ENCODE results near the gene UHRF2. TPM values are rescaled to one million over a fixed set of nuclear protein-coding genes. Genes with fewer than 3 reads are reported as not detected.

Gene UHRF2
- total RNA-seq, 4 donors from 2014 or later: 34.1 to 56.3 (median 46.6) TPM

DNA sequence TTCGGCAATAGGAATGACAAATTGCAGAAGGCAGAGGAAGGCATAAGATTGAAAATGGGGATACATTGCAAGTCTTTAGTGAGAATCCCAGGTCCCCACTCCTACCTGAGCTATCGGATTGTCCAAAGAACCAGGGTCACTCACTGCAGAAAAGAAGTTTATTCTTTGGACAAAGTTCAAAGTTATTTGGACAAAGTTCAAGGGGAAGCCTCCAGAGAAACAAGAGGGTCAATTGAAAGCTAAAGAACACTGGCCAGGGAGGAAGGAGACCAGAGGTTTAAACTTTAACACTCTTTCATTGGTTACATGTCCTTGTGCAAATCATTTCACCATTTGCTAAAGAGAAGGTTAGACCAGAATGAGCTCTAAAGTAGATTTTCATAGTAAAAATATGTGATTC lies 5.2 kb upstream of the UHRF2 start:
- no peak overlapping the region for H3K27ac ChIP-seq
- 55 to 86% methylated on average over 1 to 2 of the region's 2 CpGs for WGBS, 2 donors (ENCODE audit: low coverage in 1 of 2)
- peaks cover 0 to 9% (median 0%) of the 10 kb centered on the region in 3 donors for H3K4me1 ChIP-seq
- TF ChIP-seq POLR2A (IDR thresholded peaks at IDR 0.05): no peak
- TF ChIP-seq, protein P1, sequence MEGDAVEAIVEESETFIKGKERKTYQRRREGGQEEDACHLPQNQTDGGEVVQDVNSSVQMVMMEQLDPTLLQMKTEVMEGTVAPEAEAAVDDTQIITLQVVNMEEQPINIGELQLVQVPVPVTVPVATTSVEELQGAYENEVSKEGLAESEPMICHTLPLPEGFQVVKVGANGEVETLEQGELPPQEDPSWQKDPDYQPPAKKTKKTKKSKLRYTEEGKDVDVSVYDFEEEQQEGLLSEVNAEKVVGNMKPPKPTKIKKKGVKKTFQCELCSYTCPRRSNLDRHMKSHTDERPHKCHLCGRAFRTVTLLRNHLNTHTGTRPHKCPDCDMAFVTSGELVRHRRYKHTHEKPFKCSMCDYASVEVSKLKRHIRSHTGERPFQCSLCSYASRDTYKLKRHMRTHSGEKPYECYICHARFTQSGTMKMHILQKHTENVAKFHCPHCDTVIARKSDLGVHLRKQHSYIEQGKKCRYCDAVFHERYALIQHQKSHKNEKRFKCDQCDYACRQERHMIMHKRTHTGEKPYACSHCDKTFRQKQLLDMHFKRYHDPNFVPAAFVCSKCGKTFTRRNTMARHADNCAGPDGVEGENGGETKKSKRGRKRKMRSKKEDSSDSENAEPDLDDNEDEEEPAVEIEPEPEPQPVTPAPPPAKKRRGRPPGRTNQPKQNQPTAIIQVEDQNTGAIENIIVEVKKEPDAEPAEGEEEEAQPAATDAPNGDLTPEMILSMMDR (IDR thresholded peaks at IDR 0.05): no peak
- no peak for TF ChIP-seq EP300 (IDR thresholded peaks at IDR 0.05)
- no peaks in the 10 kb centered on the region for H3K9me3 ChIP-seq
- no peaks in the 10 kb centered on the region for H3K36me3 ChIP-seq
- H3K27me3 ChIP-seq: peaks cover 17% of the 10 kb centered on the region
- ATAC-seq: no peak
- no peak overlapping the region for H3K4me3 ChIP-seq

DNA sequence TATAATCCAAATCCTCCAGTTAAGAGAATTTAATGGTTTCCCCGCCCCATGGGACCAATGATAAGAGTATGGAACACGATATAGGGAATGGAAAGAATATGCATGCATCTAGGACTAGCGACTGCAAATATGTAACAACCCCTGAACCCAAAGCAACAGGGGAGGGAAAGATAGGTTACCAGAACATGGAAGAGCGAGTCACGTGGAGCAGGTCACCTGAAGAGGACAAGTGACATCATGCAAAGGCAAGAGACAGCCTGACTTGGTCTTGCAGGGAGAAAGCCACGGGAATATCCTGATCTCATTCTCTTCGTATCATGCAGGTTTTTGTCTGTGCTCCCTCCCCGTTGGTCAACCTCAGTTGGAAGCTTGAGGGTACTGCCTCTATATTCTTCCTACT lies 4.7 kb upstream of the UHRF2 start:
- no peak for ATAC-seq
- TF ChIP-seq POLR2A (IDR thresholded peaks at IDR 0.05): no peak
- TF ChIP-seq, protein P1 (IDR thresholded peaks at IDR 0.05): no peak
- no peak for TF ChIP-seq POLR2AphosphoS5 (IDR thresholded peaks at IDR 0.05)
- no peak for TF ChIP-seq EP300 (IDR thresholded peaks at IDR 0.05)
- H3K4me3 ChIP-seq: no peak overlapping the region
- WGBS, 2 donors (ENCODE audit: low coverage in 1 of 2): 87 to 92% methylated on average over 6 to 7 of the region's 8 CpGs
- no peak overlapping the region for H3K27ac ChIP-seq
- no peaks in the 10 kb centered on the region for H3K36me3 ChIP-seq
- peaks cover 17% of the 10 kb centered on the region for H3K27me3 ChIP-seq
- no peaks in the 10 kb centered on the region for H3K9me3 ChIP-seq
- peaks cover 0 to 9% (median 0%) of the 10 kb centered on the region in 3 donors for H3K4me1 ChIP-seq

DNA sequence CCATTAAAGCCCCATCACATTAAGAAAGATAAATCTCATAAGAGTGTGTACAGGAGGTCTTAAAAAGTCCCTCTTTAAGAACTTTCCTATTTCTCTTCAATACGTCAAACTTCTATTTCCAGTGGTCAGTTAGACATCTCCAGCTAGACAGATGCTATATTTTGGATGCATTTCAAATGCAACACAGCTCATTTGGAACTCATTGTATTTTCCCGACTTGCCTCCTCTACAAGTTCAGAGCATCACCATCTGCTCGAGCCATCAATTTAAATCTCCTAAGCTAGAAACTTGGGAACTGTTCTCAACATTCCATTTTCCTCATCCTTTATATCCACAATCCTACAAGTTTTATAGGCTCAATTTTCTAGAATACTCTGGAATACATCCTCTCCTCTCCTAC lies 3.2 kb upstream of the UHRF2 start:
- Histone ChIP-seq H3K27me3 (peaks cover 17% of the 10 kb centered on the region), H3K27ac (no peak overlapping the region), H3K36me3 (no peaks in the 10 kb centered on the region), H3K4me1 (peaks cover 0 to 16% (median 0%) of the 10 kb centered on the region in 3 donors), H3K4me3 (no peak overlapping the region), H3K9me3 (no peaks in the 10 kb centered on the region)
- WGBS, 2 donors (ENCODE audit: low coverage in 1 of 2): 46 to 75% methylated on average over 3 of the region's 3 CpGs
- no peak for ATAC-seq
- TF ChIP-seq POLR2AphosphoS5 (IDR thresholded peaks at IDR 0.05) (no peak), EP300 (IDR thresholded peaks at IDR 0.05) (no peak)

DNA sequence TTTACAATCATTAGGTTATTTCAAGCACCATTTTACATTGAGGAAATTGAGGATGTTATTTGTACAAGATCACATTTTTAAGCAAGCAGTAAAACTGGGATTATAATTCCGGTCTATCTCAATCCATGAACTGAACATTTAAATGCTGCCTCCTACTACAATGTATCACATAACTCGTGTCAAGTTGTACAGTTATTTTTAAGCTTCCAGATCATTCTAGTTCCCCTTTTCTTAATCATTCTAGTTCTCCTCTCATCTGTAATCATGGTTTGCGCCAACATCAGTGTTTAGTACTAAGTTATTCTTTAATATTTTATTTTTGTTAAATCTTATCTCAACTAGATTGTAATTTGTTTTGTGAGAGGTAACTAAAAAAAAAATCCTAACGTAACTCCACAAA lies 2.4 kb upstream of the UHRF2 start:
- 89 to 95% methylated on average over 4 of the region's 4 CpGs for WGBS, 2 donors (ENCODE audit: low coverage in 1 of 2)
- Histone ChIP-seq H3K4me3 (no peak overlapping the region), H3K9me3 (no peaks in the 10 kb centered on the region), H3K27ac (no peak overlapping the region), H3K27me3 (peaks cover 17% of the 10 kb centered on the region), H3K4me1 (peaks cover 0 to 25% (median 4%) of the 10 kb centered on the region in 3 donors), H3K36me3 (no peaks in the 10 kb centered on the region)
- no peak for ATAC-seq
- no peak for TF ChIP-seq POLR2AphosphoS5 (IDR thresholded peaks at IDR 0.05)
- TF ChIP-seq, protein P1 (IDR thresholded peaks at IDR 0.05): no peak

DNA sequence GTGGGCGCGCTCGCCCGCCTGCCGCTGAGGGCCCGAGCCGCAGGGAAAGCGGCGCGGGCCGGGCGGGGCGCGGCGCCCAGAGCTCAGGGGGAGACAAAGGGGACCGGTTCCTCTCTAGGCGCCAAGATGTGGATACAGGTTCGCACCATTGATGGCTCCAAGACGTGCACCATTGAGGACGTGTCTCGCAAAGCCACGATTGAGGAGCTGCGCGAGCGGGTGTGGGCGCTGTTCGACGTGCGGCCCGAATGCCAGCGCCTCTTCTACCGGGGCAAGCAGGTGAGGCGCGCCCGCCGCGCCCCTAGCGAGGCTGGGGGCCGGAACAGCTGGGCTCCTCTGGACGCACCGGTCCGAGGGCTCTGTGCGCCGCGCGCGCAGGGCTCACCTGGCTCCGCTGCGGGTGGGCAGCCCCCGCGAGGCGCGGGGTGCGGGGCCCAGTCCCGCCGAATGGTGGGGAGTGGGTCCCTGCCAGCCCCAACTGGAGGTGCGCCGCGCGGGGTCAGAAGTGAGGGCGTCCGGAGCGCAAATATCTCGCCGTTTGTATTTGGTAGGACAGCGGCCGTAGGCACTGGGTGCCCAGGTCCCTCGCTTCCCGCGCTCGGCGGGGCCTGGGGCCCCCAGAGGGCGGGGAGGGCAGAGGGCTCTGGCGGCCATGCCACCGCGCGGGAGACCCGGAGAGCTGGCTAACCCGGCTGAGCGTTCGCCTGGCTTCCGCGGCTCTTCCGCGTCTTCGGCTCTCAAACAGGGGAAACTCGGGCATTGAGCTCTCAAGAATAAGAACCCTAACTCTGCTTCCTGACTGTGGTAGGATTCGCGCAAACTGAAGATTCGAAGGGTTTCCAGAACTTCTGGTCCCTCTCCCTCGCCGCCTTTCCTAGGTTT lies 607 bp downstream of the UHRF2 start:
- 0% methylated on average over 2 of the region's 92 CpGs; no CpG with 5 or more reads in 1 of the 2 donors for WGBS, 2 donors (ENCODE audit: low coverage in 1 of 2)
- peak overlapping the region; percentile 54 to 91 (median 87) for H3K27ac ChIP-seq
- ATAC-seq: peak; percentile 13
- peaks cover 0 to 51% (median 4%) of the 10 kb centered on the region in 3 donors for H3K4me1 ChIP-seq
- no peaks in the 10 kb centered on the region for H3K27me3 ChIP-seq
- H3K36me3 ChIP-seq: peaks cover 0 to 5% of the 10 kb centered on the region in 2 donors
- no peaks in the 10 kb centered on the region for H3K9me3 ChIP-seq
- peak overlapping the region; percentile 77 to 97 for H3K4me3 ChIP-seq
- TF ChIP-seq EP300 (IDR thresholded peaks at IDR 0.05) (no peak), POLR2A (IDR thresholded peaks at IDR 0.05) (no peak), POLR2AphosphoS5 (IDR thresholded peaks at IDR 0.05) (no peak)
- TF ChIP-seq, protein P1 (IDR thresholded peaks at IDR 0.05): no peak

Measured in gastroesophageal sphincter (tissue), 4 donors.